GM18507 (cell line): Measurements from ENCODE around the gene REPIN1.

Experiments
- DNase-seq: peaks from one replicate; pipeline ENCODE4 v3.0.0; 2011; ENCODE audit warnings: low read depth; ENCODE audit not compliant: insufficient read length; ENCODE audit errors: extremely low spot score
- FAIRE-seq: peaks from 2 replicates; lab custom pipeline; 2011; peaks lifted over from hg19 to GRCh38; lab: Jason Lieb, UNC

REPIN1 gene

DNA sequence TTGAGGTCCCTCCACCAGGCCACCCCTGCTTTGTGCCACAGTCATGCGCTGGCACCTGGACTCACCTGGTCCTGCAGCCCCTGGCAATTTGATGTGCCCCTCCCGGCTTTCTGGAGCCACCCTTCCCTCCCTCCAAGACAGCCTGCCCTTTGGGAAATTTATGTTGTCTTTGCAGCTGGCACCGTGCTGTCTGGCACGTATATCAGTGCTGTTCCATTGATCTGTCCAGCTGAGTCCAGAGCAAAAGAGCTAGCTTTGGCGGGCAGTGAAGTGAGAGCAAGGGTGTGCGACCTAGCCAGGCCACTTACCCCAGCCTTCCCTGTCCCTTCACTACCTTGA is 32.9 kb upstream of the REPIN1 start:
- DNase-seq = no peak
- FAIRE-seq = no peak

DNA sequence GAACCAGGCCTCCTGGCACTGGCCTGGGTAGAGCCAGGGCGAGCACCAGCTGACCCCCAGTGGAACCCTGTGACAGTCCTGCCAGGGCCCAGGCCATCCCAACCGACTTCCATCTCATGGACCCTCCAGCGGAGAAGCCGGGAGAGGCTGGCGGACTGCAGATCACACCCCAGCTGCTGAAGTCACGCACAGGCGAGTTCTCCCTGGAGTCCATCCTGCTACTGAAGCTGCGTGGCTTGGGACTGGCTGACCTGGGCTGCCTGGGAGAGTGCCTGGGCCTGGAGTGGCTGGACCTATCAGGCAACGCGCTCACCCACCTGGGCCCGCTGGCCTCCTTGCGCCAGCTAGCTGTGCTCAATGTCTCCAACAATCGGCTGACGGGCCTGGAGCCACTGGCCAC is 31.9 kb upstream of the REPIN1 start:
- DNase-seq = no peak
- FAIRE-seq = no peak

- FAIRE-seq (no peak), DNase-seq (no peak)
Measured at GRCh38 chr7:150337179-150337578, 31.4 kb upstream of the REPIN1 start.

- FAIRE-seq (no peak), DNase-seq (no peak)
Measured at GRCh38 chr7:150337659-150338081, 31.0 kb upstream of the REPIN1 start.

DNA sequence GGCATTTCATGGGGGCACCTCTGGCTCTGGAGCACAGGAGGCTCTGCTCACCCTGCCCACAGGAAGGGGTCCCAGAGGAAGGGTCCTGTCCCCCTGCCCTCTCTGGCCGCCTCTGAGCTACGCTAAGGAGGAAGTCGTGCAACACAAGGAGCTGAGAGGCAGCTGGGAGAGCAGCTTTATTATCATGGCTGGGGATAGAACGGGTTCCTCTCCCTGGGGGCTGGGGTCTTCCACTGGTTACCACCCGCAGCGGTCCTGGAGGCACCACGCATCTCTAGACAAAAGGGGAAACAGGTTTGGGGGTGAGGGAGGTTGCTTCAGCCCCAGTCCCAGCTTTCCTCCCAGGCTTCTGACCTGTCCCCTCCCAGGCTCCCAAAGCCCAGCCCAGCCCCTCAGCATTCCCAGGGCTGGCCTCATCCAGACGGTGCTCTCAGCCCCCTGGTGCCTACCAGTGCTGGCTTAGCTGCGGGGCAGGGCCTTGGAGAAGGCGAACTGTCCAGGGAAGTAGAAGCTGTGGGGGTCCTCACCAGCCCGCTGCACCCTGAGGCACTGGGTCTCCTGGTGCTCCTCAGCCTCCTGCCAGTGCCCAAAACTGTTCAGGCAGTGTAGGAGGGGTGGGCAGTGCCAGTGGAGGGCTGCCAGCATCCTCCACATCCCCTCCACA is 30.3 kb upstream of the REPIN1 start:
- DNase-seq = no peak
- FAIRE-seq = no peak

- DNase-seq (no peak), FAIRE-seq (no peak)
Measured at GRCh38 chr7:150339409-150339809, 29.2 kb upstream of the REPIN1 start.

GRCh38 chr7:150340024-150340749 is 28.4 kb upstream of the REPIN1 start:
- DNase-seq = no peak
- no peak for FAIRE-seq

DNA sequence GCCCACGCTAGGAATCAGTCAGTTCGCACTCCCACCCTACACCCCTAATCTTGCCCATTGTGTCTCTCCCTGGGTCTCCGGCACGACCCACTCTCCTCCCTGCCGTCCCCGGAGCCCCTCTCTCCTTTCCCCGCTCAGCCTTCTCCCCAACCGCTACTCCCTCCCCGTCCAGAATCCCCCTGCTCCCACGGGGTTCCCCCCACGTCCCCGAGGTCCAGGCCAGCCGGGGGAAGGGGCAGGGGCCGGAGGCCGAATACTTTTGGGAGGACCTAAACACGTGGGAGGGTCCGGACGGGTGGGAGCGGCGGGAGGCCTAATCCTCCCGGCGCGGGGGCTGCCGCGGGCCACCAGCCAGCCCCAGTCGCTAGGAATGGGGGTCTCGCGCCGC is 27.8 kb upstream of the REPIN1 start:
- no peak for DNase-seq
- no peak for FAIRE-seq

DNA sequence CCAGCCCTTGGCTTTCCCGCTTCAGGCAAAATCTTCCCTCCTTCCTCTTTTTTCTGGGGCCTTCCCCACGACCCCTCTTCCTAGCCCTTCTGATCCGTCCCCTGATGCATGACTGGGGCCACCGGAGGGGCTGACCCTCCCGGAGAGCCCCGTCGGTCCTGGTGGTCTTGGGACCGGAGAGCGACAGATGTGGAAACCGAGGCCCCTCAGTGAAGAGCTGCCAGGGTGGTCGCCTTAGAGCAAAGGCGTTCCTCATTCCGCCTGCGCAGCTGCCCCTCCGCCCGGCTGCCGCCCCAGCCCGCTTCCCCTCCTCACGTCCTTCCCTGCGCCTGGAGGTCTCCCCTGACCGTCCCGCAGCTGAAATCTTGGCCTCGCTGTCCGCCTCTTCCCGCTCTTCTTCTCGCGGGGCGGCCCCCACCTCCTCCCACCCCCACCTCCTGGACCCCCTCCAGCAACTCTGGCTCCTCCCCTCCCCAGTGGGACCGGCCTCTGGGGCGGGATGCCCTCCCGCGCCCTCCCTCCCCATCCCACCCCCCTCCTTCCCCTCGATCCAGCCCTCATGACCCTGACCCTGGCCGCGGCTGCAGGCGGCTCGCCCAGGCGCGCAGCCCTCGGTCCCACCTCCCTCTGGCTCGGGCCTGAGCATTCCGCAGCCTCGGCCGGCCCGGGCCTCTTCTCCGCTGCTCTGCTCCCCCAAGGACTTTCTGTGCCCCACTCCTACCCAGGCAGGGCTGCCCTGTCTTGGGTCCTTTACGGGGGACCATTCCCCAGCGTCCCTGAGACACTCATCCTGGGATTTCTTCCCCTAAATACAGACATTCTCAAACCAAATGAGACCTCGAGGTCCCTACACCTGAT is 27.1 kb upstream of the REPIN1 start, which contains the start of gene RARRES2:
RARRES2 (minus strand) TSS at position 367 of the 858 bp plus-strand sequence. CDS start 1,020 bp downstream, outside the sequence.
- no peak for FAIRE-seq
- DNase-seq = no peak

GRCh38 chr7:150342121-150342408 is 26.6 kb upstream of the REPIN1 start:
- FAIRE-seq = no peak
- no peak for DNase-seq

DNA sequence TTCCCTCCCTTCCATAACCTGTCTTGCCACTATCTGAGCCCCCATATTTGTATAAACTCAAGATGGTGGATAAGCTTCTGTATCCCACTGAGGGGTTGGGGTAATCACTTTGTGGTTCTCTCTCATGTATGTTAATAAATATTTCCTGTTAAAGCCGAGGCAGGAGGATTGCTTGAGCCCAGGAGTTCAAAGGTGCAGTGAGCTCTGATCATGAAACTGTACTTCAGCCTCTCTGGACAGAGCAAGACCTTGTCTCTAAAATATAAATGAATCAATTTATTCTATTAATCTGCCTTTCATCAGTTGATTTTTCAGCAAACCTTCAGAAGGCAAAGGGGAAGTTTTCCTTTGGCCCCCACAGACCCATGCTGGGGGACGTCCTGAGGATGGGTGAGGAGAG is 25.4 kb upstream of the REPIN1 start:
- no peak for DNase-seq
- FAIRE-seq = no peak

DNA sequence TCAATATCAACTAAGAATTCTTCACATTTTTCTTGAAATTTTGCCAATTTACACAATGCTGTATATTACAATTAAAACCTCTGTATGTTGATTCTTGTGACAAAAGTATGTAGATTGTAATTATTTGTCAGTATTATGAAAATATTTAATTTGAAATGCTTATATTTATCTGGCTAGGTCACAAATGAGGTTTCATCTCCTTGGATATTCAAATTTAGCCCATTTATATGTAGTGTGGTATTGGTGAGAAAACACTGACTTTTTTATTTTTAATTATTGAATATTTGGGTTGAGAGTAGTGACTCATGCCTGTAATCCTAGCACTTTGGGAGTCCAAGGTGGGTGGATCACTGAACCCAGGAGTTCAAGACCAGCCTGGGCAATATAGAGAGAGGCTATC is 24.3 kb upstream of the REPIN1 start:
- DNase-seq (no peak), FAIRE-seq (no peak)

DNA sequence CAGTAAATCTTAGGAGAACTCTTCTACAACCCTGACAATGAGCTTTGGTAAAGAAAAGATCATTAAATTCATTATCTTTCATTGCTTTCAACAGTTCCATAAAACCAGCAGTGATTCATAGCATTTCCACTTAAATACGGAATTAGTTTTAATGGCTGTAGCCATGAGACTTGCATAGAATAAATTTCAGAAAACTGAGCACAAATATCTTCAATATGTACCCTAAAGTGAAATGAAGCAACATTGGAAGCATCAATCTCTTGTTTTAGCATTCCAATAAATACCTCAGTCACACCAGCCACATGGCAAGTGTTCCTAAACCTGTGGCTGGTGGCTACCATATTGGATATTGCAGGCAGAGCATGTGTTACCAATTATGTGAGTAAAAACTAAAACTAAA is 23.6 kb upstream of the REPIN1 start:
- DNase-seq (no peak), FAIRE-seq (no peak)

- DNase-seq (no peak), FAIRE-seq (no peak)
Measured at GRCh38 chr7:150346922-150347321, 21.7 kb upstream of the REPIN1 start.

GRCh38 chr7:150351587-150352194 is 16.9 kb upstream of the REPIN1 start:
- DNase-seq (no peak), FAIRE-seq (no peak)

DNA sequence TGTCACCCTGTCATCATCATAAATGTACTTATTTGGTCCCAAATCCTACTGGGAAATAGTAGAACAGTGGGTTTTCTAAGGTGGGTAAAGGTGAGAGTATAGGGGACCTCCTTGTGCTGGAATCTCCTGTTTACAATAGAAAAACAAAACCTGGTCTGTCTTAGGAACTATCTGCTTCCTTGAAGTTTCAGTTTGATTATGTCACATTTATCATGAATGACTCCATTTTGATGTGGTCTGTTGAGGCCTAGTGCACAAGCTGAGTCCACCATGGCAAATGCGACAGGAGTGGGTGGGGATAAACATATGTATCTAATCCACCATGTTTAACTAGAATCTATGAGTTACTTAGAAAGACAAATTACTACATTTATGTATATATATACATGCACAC is 13.0 kb upstream of the REPIN1 start:
- DNase-seq (no peak), FAIRE-seq (no peak)

- no peak for DNase-seq
- peak; percentile 5 for FAIRE-seq
Measured at GRCh38 chr7:150356265-150356897, 12.2 kb upstream of the REPIN1 start.

GRCh38 chr7:150357270-150357669 is 11.4 kb upstream of the REPIN1 start:
- peak; percentile 18 for FAIRE-seq

GRCh38 chr7:150357771-150358427 is 10.7 kb upstream of the REPIN1 start:
- DNase-seq = no peak
- FAIRE-seq = no peak

More at GRCh38 chr7:150357270-150357669, 11.4 kb upstream of the REPIN1 start:
- no peak for DNase-seq
